Trophoblast cell (in vitro differentiated cells and primary cell): ENCODE measurements around the gene EEF1A2.

ENCODE experiments used
- DNase-seq, 2 donors: peaks; one replicate each; pipeline ENCODE4 v3.0.0-alpha.2; 2016
- H2AFZ ChIP-seq: 2 replicates; pipeline ENCODE4 v1.6.1; 2013; ENCODE audit warnings: low read length, moderate library complexity, mild to moderate bottlenecking; ENCODE audit not compliant: insufficient read depth, poor library complexity
- H2AK5ac ChIP-seq: 2 replicates; pipeline ENCODE4 v1.6.1; 2013; ENCODE audit warnings: mild to moderate bottlenecking, low read length
- H2BK120ac ChIP-seq: 2 replicates; pipeline ENCODE4 v1.6.1; 2013; ENCODE audit warnings: low read length, mild to moderate bottlenecking, moderate library complexity; ENCODE audit not compliant: insufficient read depth, poor library complexity
- H2BK12ac ChIP-seq: 2 replicates; pipeline ENCODE4 v1.6.1; 2013; ENCODE audit warnings: mild to moderate bottlenecking, low read length, moderate library complexity
- H2BK5ac ChIP-seq: 2 replicates; pipeline ENCODE4 v1.6.1; 2013; ENCODE audit warnings: low read length, low read depth, moderate library complexity, mild to moderate bottlenecking; ENCODE audit not compliant: poor library complexity
- H3K14ac ChIP-seq: 2 replicates; pipeline ENCODE4 v1.6.1; 2013; ENCODE audit warnings: mild to moderate bottlenecking, low read length
- H3K18ac ChIP-seq: 2 replicates; pipeline ENCODE4 v1.6.1; 2013; ENCODE audit warnings: mild to moderate bottlenecking, low read length
- H3K23ac ChIP-seq: 2 replicates; pipeline ENCODE4 v1.6.1; 2013; ENCODE audit warnings: low read length
- H3K27ac ChIP-seq: 2 replicates; pipeline ENCODE4 v1.5.1; 2013; ENCODE audit warnings: low read depth, mild to moderate bottlenecking, inconsistent platforms, low read length, moderate library complexity
- H3K27me3 ChIP-seq: 2 replicates; pipeline ENCODE4 v1.6.1; 2013; ENCODE audit warnings: inconsistent platforms, mild to moderate bottlenecking, low read length, moderate library complexity; ENCODE audit not compliant: insufficient read depth
- H3K36me3 ChIP-seq, 2 experiments: 1 replicate in 1 of 2; 2 replicates in 1 of 2; pipeline ENCODE4 v1.6.1; 2013; ENCODE audit warnings: low read length in 2 of 2, mild to moderate bottlenecking in 2 of 2, moderate library complexity in 1 of 2; ENCODE audit not compliant: insufficient read depth in 2 of 2, control insufficient read depth in 1 of 2
- H3K4ac ChIP-seq: 2 replicates; pipeline ENCODE4 v1.6.1; 2013; ENCODE audit warnings: low read depth, mild to moderate bottlenecking, low read length, moderate library complexity
- H3K4me1 ChIP-seq, 2 experiments: 1 replicate in 1 of 2; 2 replicates in 1 of 2; pipeline ENCODE4 v1.6.1; 2013; ENCODE audit warnings: low read length in 2 of 2, mild to moderate bottlenecking in 2 of 2, moderate library complexity in 1 of 2; ENCODE audit not compliant: insufficient read depth in 2 of 2, control insufficient read depth in 1 of 2
- H3K4me2 ChIP-seq: 2 replicates; pipeline ENCODE4 v1.6.1; 2013; ENCODE audit warnings: inconsistent platforms, mild to moderate bottlenecking, low read length, moderate library complexity
- H3K4me3 ChIP-seq: 2 replicates; pipeline ENCODE4 v1.5.1; 2013; ENCODE audit warnings: mild to moderate bottlenecking, low read depth, low read length, inconsistent platforms
- H3K79me1 ChIP-seq: one replicate; pipeline ENCODE4 v1.6.1; 2013; ENCODE audit warnings: low read length
- H3K79me2 ChIP-seq: 2 replicates; pipeline ENCODE4 v1.6.1; 2013; ENCODE audit warnings: low read length, mild to moderate bottlenecking; ENCODE audit not compliant: control insufficient read depth, insufficient read depth, poor library complexity
- H3K9ac ChIP-seq: 2 replicates; pipeline ENCODE4 v1.6.1; 2013; ENCODE audit warnings: mild to moderate bottlenecking, low read length
- H3K9me3 ChIP-seq: 2 replicates; pipeline ENCODE4 v1.6.1; 2013; ENCODE audit warnings: low read depth, mild to moderate bottlenecking, control low read depth, inconsistent platforms, low read length; ENCODE audit not compliant: insufficient read depth
- H4K12ac ChIP-seq: 2 replicates; pipeline ENCODE4 v1.6.1; 2013; ENCODE audit warnings: low read depth, mild to moderate bottlenecking, low read length, moderate library complexity
- H4K8ac ChIP-seq: 2 replicates; pipeline ENCODE4 v1.6.1; 2013; ENCODE audit warnings: low read depth, mild to moderate bottlenecking, low read length, moderate library complexity
- H4K91ac ChIP-seq: one replicate; pipeline ENCODE4 v1.6.1; 2013; ENCODE audit warnings: low read depth, mild to moderate bottlenecking, low read length, moderate library complexity
- WGBS: extraction: QIAGEN DNeasy Blood & Tissue Kit; methylation state at CpG from one replicate; pipeline ENCODE4 v1.1.7; 2013; ENCODE audit warnings: missing lambda C conversion rate; ENCODE audit not compliant: insufficient read length, insufficient coverage; ENCODE audit errors: extremely low coverage; 5-methylcytosine and 5-hydroxymethylcytosine counted together

The EEF1A2 gene

DNA sequence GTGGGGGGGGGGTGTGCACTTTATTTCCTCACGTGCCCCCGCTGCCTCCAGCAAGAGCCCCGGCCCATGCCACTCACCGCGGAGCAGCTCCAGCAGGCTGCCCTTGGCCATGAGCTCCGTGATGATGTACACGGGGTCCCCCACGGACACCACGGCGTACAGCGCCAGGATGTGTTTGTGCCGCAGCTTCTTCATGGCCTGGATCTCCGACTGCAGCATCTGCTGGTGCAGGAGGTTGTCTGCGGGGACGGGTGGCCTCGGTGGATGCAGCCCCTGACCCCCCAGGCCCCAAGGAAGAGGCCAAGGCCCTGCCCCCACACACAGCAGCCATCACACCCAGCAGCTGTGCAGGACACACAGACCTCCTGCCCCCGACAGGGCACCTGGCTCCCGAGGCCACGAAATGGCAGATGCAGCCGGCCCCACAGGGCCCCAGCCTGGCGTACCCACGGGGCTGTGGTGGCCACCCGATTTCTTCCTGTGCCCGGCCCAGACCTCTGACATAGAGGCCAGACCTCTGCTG, 33.6 kb upstream of the EEF1A2 start:
- no peak overlapping the region for H4K8ac ChIP-seq
- DNase-seq: no peak
- H3K4ac ChIP-seq: no peak overlapping the region
- no peak overlapping the region for H3K4me2 ChIP-seq
- no peak overlapping the region for H3K27ac ChIP-seq
- H4K12ac ChIP-seq: no peak overlapping the region
- no CpG with 5 or more reads among the region's 24 CpGs for WGBS
- no peak overlapping the region for H3K18ac ChIP-seq
- no peak overlapping the region for H3K23ac ChIP-seq
- no peak overlapping the region for H4K91ac ChIP-seq
- no peaks in the 10 kb centered on the region for H3K79me2 ChIP-seq
- H2BK12ac ChIP-seq: no peak overlapping the region
- H3K9ac ChIP-seq: no peak overlapping the region
- no peak overlapping the region for H2AFZ ChIP-seq
- no peak overlapping the region for H2AK5ac ChIP-seq
- no peak overlapping the region for H3K14ac ChIP-seq
- H3K27me3 ChIP-seq: no peaks in the 10 kb centered on the region
- H3K9me3 ChIP-seq: peaks cover 2% of the 10 kb centered on the region
- H2BK5ac ChIP-seq: no peak overlapping the region
- no peak overlapping the region for H3K4me3 ChIP-seq
- H2BK120ac ChIP-seq: no peak overlapping the region
- no peaks in the 10 kb centered on the region for H3K4me1 ChIP-seq
- no peaks in the 10 kb centered on the region for H3K36me3 ChIP-seq
- H3K79me1 ChIP-seq: no peaks in the 10 kb centered on the region

DNA sequence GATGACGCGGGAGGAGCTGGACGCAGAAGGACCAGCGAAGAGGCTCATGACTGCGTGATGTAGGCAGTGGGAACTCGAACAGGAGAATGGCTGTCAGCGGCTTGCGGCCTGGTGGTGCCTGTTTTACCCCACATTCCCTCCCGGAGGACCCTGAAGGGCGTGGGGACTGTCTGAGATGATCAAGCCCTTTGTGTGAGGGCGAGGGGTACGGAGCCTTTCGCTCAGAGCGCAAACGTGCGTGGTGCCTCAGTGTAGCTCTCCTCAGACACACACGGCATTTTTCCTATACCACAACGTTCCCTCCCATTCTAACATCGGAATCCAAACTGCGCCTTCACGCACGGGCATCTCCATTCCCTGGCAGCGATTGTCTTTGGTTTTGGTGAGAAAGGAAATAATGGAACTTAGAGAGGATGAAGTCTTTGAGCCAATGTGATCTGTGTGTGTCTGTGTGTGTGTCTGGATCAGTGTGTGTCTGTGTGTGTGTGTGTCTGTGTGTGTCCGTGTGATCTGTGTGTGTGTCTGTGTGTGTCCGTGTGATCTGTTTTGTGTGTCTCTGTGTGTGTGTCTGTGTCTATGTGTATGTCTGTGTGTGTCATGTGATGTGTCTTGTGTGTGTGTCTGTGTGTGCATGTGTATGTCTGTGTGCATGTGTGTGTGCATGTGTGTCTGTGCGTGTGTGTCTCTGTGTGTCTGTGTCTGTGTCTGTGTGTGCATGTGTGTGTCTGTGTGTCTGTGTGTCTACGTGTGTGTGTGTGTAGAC, 33.0 kb upstream of the EEF1A2 start:
- no peak overlapping the region for H2AFZ ChIP-seq
- H3K36me3 ChIP-seq: no peaks in the 10 kb centered on the region
- H2BK5ac ChIP-seq: no peak overlapping the region
- H3K27ac ChIP-seq: no peak overlapping the region
- no peak overlapping the region for H4K91ac ChIP-seq
- no peak overlapping the region for H3K23ac ChIP-seq
- no peak overlapping the region for H4K12ac ChIP-seq
- no peak overlapping the region for H3K14ac ChIP-seq
- H3K4ac ChIP-seq: no peak overlapping the region
- no peaks in the 10 kb centered on the region for H3K4me1 ChIP-seq
- no peak overlapping the region for H3K4me3 ChIP-seq
- H3K79me2 ChIP-seq: no peaks in the 10 kb centered on the region
- H3K9ac ChIP-seq: no peak overlapping the region
- no peak overlapping the region for H3K18ac ChIP-seq
- H2AK5ac ChIP-seq: no peak overlapping the region
- no peak overlapping the region for H3K4me2 ChIP-seq
- WGBS: no CpG with 5 or more reads among the region's 27 CpGs
- H2BK120ac ChIP-seq: no peak overlapping the region
- no peaks in the 10 kb centered on the region for H3K79me1 ChIP-seq
- no peak for DNase-seq
- H2BK12ac ChIP-seq: no peak overlapping the region
- peaks cover 2% of the 10 kb centered on the region for H3K9me3 ChIP-seq
- H3K27me3 ChIP-seq: no peaks in the 10 kb centered on the region
- no peak overlapping the region for H4K8ac ChIP-seq

DNA sequence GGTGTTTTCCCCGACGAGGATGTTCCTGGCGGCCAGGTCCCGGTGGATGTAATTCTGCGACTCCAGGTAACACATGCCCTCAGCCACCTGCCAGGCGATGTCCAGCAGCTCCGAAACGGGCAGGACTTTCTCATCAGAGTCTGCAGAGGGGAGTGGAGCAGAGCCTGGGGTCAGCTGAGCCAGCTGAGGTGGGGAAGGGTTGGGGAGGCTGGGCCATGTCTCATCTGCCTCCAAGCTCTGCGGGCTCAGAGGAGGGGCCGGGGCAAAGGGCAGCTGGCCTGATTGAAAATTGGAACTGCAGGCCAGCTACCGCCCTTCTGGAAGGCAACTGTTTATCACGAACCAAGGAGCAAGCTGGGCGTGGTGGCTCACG, 31.9 kb upstream of the EEF1A2 start:
- Histone ChIP-seq H2BK5ac (no peak overlapping the region), H3K18ac (no peak overlapping the region), H2AK5ac (no peak overlapping the region), H4K91ac (no peak overlapping the region), H3K9me3 (peaks cover 2% of the 10 kb centered on the region), H3K36me3 (no peaks in the 10 kb centered on the region), H3K9ac (no peak overlapping the region), H3K79me2 (no peaks in the 10 kb centered on the region), H2AFZ (no peak overlapping the region), H3K23ac (no peak overlapping the region), H3K27ac (no peak overlapping the region), H4K8ac (no peak overlapping the region), H2BK12ac (no peak overlapping the region), H3K4me2 (no peak overlapping the region), H3K27me3 (no peaks in the 10 kb centered on the region), H3K14ac (no peak overlapping the region), H2BK120ac (no peak overlapping the region), H3K79me1 (no peaks in the 10 kb centered on the region), H3K4me1 (no peaks in the 10 kb centered on the region), H3K4ac (no peak overlapping the region), H3K4me3 (no peak overlapping the region), H4K12ac (no peak overlapping the region)
- WGBS: no CpG with 5 or more reads among the region's 14 CpGs
- DNase-seq: no peak

- no peak overlapping the region for H3K18ac ChIP-seq
- WGBS: no CpG with 5 or more reads among the region's 39 CpGs
- no peak overlapping the region for H2AK5ac ChIP-seq
- H3K27me3 ChIP-seq: no peaks in the 10 kb centered on the region
- H3K14ac ChIP-seq: no peak overlapping the region
- H3K27ac ChIP-seq: no peak overlapping the region
- H2AFZ ChIP-seq: no peak overlapping the region
- no peaks in the 10 kb centered on the region for H3K36me3 ChIP-seq
- no peak overlapping the region for H4K8ac ChIP-seq
- no peak for DNase-seq
- H4K91ac ChIP-seq: no peak overlapping the region
- no peak overlapping the region for H3K4me2 ChIP-seq
- H3K23ac ChIP-seq: no peak overlapping the region
- H3K4ac ChIP-seq: no peak overlapping the region
- H3K79me1 ChIP-seq: no peaks in the 10 kb centered on the region
- no peak overlapping the region for H2BK12ac ChIP-seq
- no peak overlapping the region for H2BK5ac ChIP-seq
- no peaks in the 10 kb centered on the region for H3K4me1 ChIP-seq
- no peak overlapping the region for H2BK120ac ChIP-seq
- H3K4me3 ChIP-seq: no peak overlapping the region
- H3K9ac ChIP-seq: no peak overlapping the region
- no peaks in the 10 kb centered on the region for H3K79me2 ChIP-seq
- no peak overlapping the region for H4K12ac ChIP-seq
- peaks cover 2% of the 10 kb centered on the region for H3K9me3 ChIP-seq
Observed at GRCh38 chr20:63529861-63530787, 31.2 kb upstream of the EEF1A2 start.
